H1 (cell line): Measurements from ENCODE around the gene TNFRSF18. TPM values are rescaled to one million over a fixed set of nuclear protein-coding genes. Genes with fewer than 3 reads are reported as not detected.

ENCODE experiments used
- CTCF ChIA-PET: fragments of 300-600 bp; sonication (Branson Sonifier 250); formaldehyde crosslinking; loops from one replicate; lab custom pipeline; 2021; ENCODE audit not compliant: partially characterized antibody; lab: Charles Lee
- POLR2A ChIA-PET: fragments of 300-600 bp; sonication (Branson Sonifier 250); formaldehyde crosslinking; loops from one replicate; lab custom pipeline; 2021; ENCODE audit warnings: inconsistent platforms; ENCODE audit not compliant: partially characterized antibody; lab: Charles Lee
- DNase-seq, 2 experiments: peaks; one replicate each; pipeline versions ENCODE4 v3.0.0 to v3.0.0-alpha.2; 2010 to 2022; ENCODE audit warnings: low spot score in 2 of 2, low read depth in 1 of 2, mixed read lengths in 1 of 2
- FAIRE-seq: peaks from 2 replicates; lab custom pipeline; 2011; peaks lifted over from hg19 to GRCh38; lab: Jason Lieb, UNC
- H2AFZ ChIP-seq: 2 replicates; pipeline ENCODE4 v1.8.1; 2012; ENCODE audit warnings: low read length, inconsistent platforms
- H2AK5ac ChIP-seq: 2 replicates; pipeline ENCODE4 v1.6.1; 2013; ENCODE audit warnings: low read depth, low read length
- H2BK120ac ChIP-seq: replicated peaks from 2 replicates; pipeline ENCODE3; 2013; ENCODE audit warnings: low read depth, low read length, inconsistent platforms
- H2BK12ac ChIP-seq: 2 replicates; pipeline ENCODE4 v1.6.1; 2013; ENCODE audit warnings: low read depth, low read length
- H2BK15ac ChIP-seq: 2 replicates; pipeline ENCODE4 v1.6.1; 2013; ENCODE audit warnings: low read length
- H2BK20ac ChIP-seq: 2 replicates; pipeline ENCODE4 v1.6.1; 2013; ENCODE audit warnings: low read length
- H2BK5ac ChIP-seq: 2 replicates; pipeline ENCODE4 v1.6.1; 2013; ENCODE audit warnings: low read depth, low read length
- H3K14ac ChIP-seq: 2 replicates; pipeline ENCODE4 v1.6.1; 2013; ENCODE audit warnings: inconsistent platforms; ENCODE audit not compliant: insufficient read length
- H3K18ac ChIP-seq: 2 replicates; pipeline ENCODE4 v1.6.1; 2013; ENCODE audit warnings: low read length; ENCODE audit errors: extremely low read depth
- H3K23ac ChIP-seq: 2 replicates; pipeline ENCODE4 v1.6.1; 2013; ENCODE audit warnings: inconsistent platforms; ENCODE audit not compliant: insufficient read length
- H3K23me2 ChIP-seq: 2 replicates; pipeline ENCODE4 v1.6.1; 2013; ENCODE audit warnings: low read depth, low read length
- H3K27ac ChIP-seq: 2 replicates; pipeline ENCODE4 v1.6.1; 2011; ENCODE audit warnings: low read depth, low read length, inconsistent platforms
- H3K27me3 ChIP-seq, 4 experiments: replicated peaks in 1 of 4; 1 replicate in 1 of 4; 2 replicates in 3 of 4; pipeline versions ENCODE4 v1.6.1 to v1.8.1; 2011 to 2013; ENCODE audit warnings: low read length in 3 of 4, mild to moderate bottlenecking in 3 of 4, inconsistent platforms in 2 of 4, mixed read lengths in 2 of 4, moderate library complexity in 1 of 4; ENCODE audit not compliant: control insufficient read depth in 3 of 4, insufficient read depth in 3 of 4; ENCODE audit errors: extremely low read depth in 1 of 4
- H3K36me3 ChIP-seq, 4 experiments: 2 replicates each; pipeline versions ENCODE4 v1.6.1 to v1.8.1; 2011 to 2013; ENCODE audit warnings: mild to moderate bottlenecking in 4 of 4, low read length in 3 of 4, moderate library complexity in 2 of 4, control low read depth in 1 of 4, inconsistent platforms in 1 of 4; ENCODE audit not compliant: insufficient read depth in 4 of 4, control insufficient read depth in 2 of 4
- H3K4ac ChIP-seq: replicated peaks from 2 replicates; pipeline ENCODE3; 2013; ENCODE audit warnings: low read length, low read depth, mixed read lengths, inconsistent platforms; ENCODE audit not compliant: insufficient read length
- H3K4me1 ChIP-seq, 4 experiments: replicated peaks in 1 of 4; 1 replicate in 1 of 4; 2 replicates in 3 of 4; pipeline versions ENCODE4 v1.6.1 to v1.8.1; 2011 to 2013; ENCODE audit warnings: low read length in 3 of 4, inconsistent platforms in 2 of 4, mixed read lengths in 1 of 4; ENCODE audit not compliant: insufficient read depth in 4 of 4, control insufficient read depth in 3 of 4
- H3K4me2 ChIP-seq, 2 experiments: 2 replicates each; pipeline versions ENCODE4 v1.6.1 to v1.8.1; 2011 to 2013; ENCODE audit warnings: low read depth in 2 of 2, low read length in 2 of 2, control low read depth in 1 of 2, inconsistent platforms in 1 of 2, mild to moderate bottlenecking in 1 of 2; ENCODE audit not compliant: insufficient read depth in 1 of 2
- H3K4me3 ChIP-seq, 4 experiments: fragments of 200-600, 300-600 bp in 1 of 4; sonication (generic), shearing (Covaris generic), sonication (Bioruptor Twin) in 1 of 4; 2 replicates each; pipeline versions ENCODE4 v1.5.1 to v1.8.1; 2011 to 2016; ENCODE audit warnings: low read length in 4 of 4, low read depth in 3 of 4, control low read depth in 2 of 4, inconsistent platforms in 2 of 4, mild to moderate bottlenecking in 2 of 4, mixed read lengths in 1 of 4, moderate library complexity in 1 of 4; ENCODE audit not compliant: insufficient read depth in 2 of 4; ENCODE audit errors: extremely low read depth in 1 of 4
- H3K56ac ChIP-seq: replicated peaks from 2 replicates; pipeline ENCODE3; 2013; ENCODE audit warnings: low read depth, mild to moderate bottlenecking, mixed read lengths, low read length, inconsistent platforms; ENCODE audit not compliant: insufficient read length
- H3K79me1 ChIP-seq: 2 replicates; pipeline ENCODE4 v1.6.1; 2013; ENCODE audit warnings: low read depth, low read length, control low read depth
- H3K79me2 ChIP-seq, 2 experiments: 2 replicates each; pipeline versions ENCODE4 v1.6.1 to v1.8.1; 2012 to 2013; ENCODE audit warnings: low read length in 2 of 2, mild to moderate bottlenecking in 2 of 2, inconsistent platforms in 1 of 2; ENCODE audit not compliant: insufficient read depth in 2 of 2, control insufficient read depth in 1 of 2
- H3K9ac ChIP-seq, 4 experiments: replicated peaks in 1 of 4; 1 replicate in 1 of 4; 2 replicates in 3 of 4; pipeline versions ENCODE4 v1.6.1 to v1.8.1; 2011 to 2013; ENCODE audit warnings: low read depth in 3 of 4, low read length in 3 of 4, control low read depth in 2 of 4, mild to moderate bottlenecking in 2 of 4, moderate library complexity in 2 of 4, inconsistent platforms in 1 of 4; ENCODE audit errors: extremely low read depth in 1 of 4
- H3K9me3 ChIP-seq, 2 experiments: 2 replicates each; pipeline versions ENCODE4 v1.6.1 to v1.8.1; 2012 to 2013; ENCODE audit warnings: mild to moderate bottlenecking in 2 of 2, moderate library complexity in 2 of 2, control low read depth in 1 of 2, inconsistent platforms in 1 of 2, low read depth in 1 of 2, low read length in 1 of 2, mixed read lengths in 1 of 2; ENCODE audit not compliant: insufficient read depth in 2 of 2
- H4K20me1 ChIP-seq, 2 experiments: replicated peaks in 1 of 2; 2 replicates each; pipeline versions ENCODE3 to v1.8.1; 2011 to 2013; ENCODE audit warnings: inconsistent platforms in 2 of 2, low read length in 2 of 2, mild to moderate bottlenecking in 1 of 2; ENCODE audit not compliant: insufficient read depth in 2 of 2, control insufficient read depth in 1 of 2
- H4K5ac ChIP-seq: 2 replicates; pipeline ENCODE4 v1.6.1; 2013; ENCODE audit warnings: low read length, low read depth, mixed read lengths, inconsistent platforms; ENCODE audit not compliant: insufficient read length
- H4K8ac ChIP-seq: 2 replicates; pipeline ENCODE4 v1.8.0; 2013; ENCODE audit warnings: mild to moderate bottlenecking, moderate library complexity, low read length, inconsistent platforms; ENCODE audit not compliant: insufficient read depth; ENCODE audit errors: extremely low read depth
- H4K91ac ChIP-seq: replicated peaks from 2 replicates; pipeline ENCODE3; 2013; ENCODE audit warnings: low read length, mixed read lengths, inconsistent platforms; ENCODE audit not compliant: insufficient read length
- BRCA1 ChIP-seq: IDR thresholded peaks from 2 replicates; pipeline ENCODE4 v1.6.1; 2012; ENCODE audit warnings: low read depth, low read length, improper control_type of control experiment
- CTBP2 ChIP-seq: IDR thresholded peaks from 2 replicates; pipeline ENCODE4 v1.7.0; 2011; ENCODE audit warnings: borderline replicate concordance, mild to moderate bottlenecking, moderate library complexity, mixed read lengths, low read length; ENCODE audit not compliant: insufficient read depth, insufficient read length
- EZH2 ChIP-seq: fragments of 200-600 bp; sonication (generic); IDR thresholded peaks from 2 replicates; pipeline ENCODE4 v1.7.1; 2012; ENCODE audit warnings: low read depth, mild to moderate bottlenecking, moderate library complexity, low read length, inconsistent platforms; ENCODE audit not compliant: severe bottlenecking
- MAX ChIP-seq: IDR thresholded peaks from 2 replicates; pipeline ENCODE4 v1.6.1; 2012; ENCODE audit warnings: inconsistent platforms
- NANOG ChIP-seq: IDR thresholded peaks from 2 replicates; pipeline ENCODE4 v1.6.1; 2011; ENCODE audit warnings: low read length, low read depth, mild to moderate bottlenecking, inconsistent platforms; ENCODE audit not compliant: insufficient read depth, poor library complexity, severe bottlenecking
- SIRT6 ChIP-seq: IDR thresholded peaks from one replicate; pipeline ENCODE4 v1.7.1; 2012; ENCODE audit warnings: low read length, inconsistent platforms
- WGBS, 2 experiments: shearing (Covaris generic) in 1 of 2; methylation state at CpG; one replicate each; pipeline versions ENCODE4 v1.1.6 to v1.1.7; 2013 to 2015; ENCODE audit warnings: low lambda C conversion rate in 2 of 2, mixed read lengths in 2 of 2, inconsistent platforms in 1 of 2, low coverage in 1 of 2, missing lambda C conversion rate in 1 of 2; ENCODE audit not compliant: insufficient replicate concordance in 2 of 2, insufficient coverage in 1 of 2, insufficient read length in 1 of 2; ENCODE audit errors: extremely low coverage in 1 of 2, missing lambda C conversion rate in 1 of 2; 5-methylcytosine and 5-hydroxymethylcytosine counted together
- polyA plus RNA-seq, 7 experiments: library from polyadenylated mRNA; depleted of rRNA in 3 of 7; stranded (reverse) in 5 of 7; unstranded in 2 of 7; fragments of >200 nt in 5 of 7; fragments of 200-250 nt in 2 of 7; gene quantifications; 1 replicate in 5 of 7; 2 replicates in 1 of 7; 4 replicates in 1 of 7; pipeline versions ENCODE4 v1.2.1 to v1.2.3, GENCODE V29; 2011 to 2013; ENCODE audit warnings: missing spikeins in 2 of 7, mixed read lengths in 2 of 7
- total RNA-seq: library from RNA; stranded (reverse); fragmentation: NEBNext Ultra II Directional; extraction: Animal tissue kit (Norgen Biotek cat#: 25700); gene quantifications from 2 replicates; pipeline ENCODE4 v1.2.1, GENCODE V29; 2021

TNFRSF18 gene
- total and polyA plus RNA-seq, 2 of the 8 experiments (the other 6 are each of a cell fraction or from before 2014, with no cell fraction given), result 1.5 to 2.5 TPM

- no peaks in the 10 kb centered on the region for H3K36me3 ChIP-seq
- peaks cover 4 to 5% of the 10 kb centered on the region in 2 experiments; a peak in 1 of 4 replicates for H3K9me3 ChIP-seq
- POLR2A ChIA-PET, result no interaction called here
- H4K91ac ChIP-seq, result no peak overlapping the region
- H3K9ac ChIP-seq, result no peak overlapping the region
- H2BK120ac ChIP-seq, result no peak overlapping the region
- DNase-seq (peak in 1 of 2 experiments; percentile 49), FAIRE-seq (no peak)
- no peaks in the 10 kb centered on the region for H3K79me1 ChIP-seq
- no peaks in the 10 kb centered on the region for H3K79me2 ChIP-seq
- H4K20me1 ChIP-seq, result peaks cover 0 to 1% of the 10 kb centered on the region in 2 experiments
- peaks cover 0 to 23% (median 11%) of the 10 kb centered on the region in 4 experiments; a peak in 6 of 7 replicates for H3K4me1 ChIP-seq
- CTCF ChIA-PET, result interaction anchor here (1.2 to 1.8 kb wide), 3 partner anchors 23 to 48 kb away, joined by 3 to 8 read pairs (median 5); no protein-coding TSS in a partner anchor
- H2AFZ ChIP-seq, result no peak overlapping the region
- H2AK5ac ChIP-seq, result no peak overlapping the region
- H3K56ac ChIP-seq, result no peak overlapping the region
- no peak overlapping the region for H3K14ac ChIP-seq
- no peak overlapping the region for H3K4ac ChIP-seq
- no peak overlapping the region for H3K23ac ChIP-seq
- 0 out of 2 replicates have a peak overlapping the region, but pooled peaks have one; percentile 31 for H4K8ac ChIP-seq
- 80% methylated on average over 3 of the region's 12 CpGs; no CpG with 5 or more reads in 1 of the 2 experiments for WGBS, 2 experiments
- H2BK5ac ChIP-seq, result no peak overlapping the region
- H2BK20ac ChIP-seq, result no peak overlapping the region
- H3K27ac ChIP-seq, result no peak overlapping the region
- H3K27me3 ChIP-seq, result peaks cover 0 to 8% (median 6%) of the 10 kb centered on the region in 4 experiments; a peak in 4 of 7 replicates
- H4K5ac ChIP-seq, result no peak overlapping the region
- no peak overlapping the region for H2BK15ac ChIP-seq
- 0 out of 2 replicates have a peak overlapping the region, but pooled peaks have one; percentile 17 for H2BK12ac ChIP-seq
- no peak overlapping the region for H3K4me2 ChIP-seq
- no peak overlapping the region for H3K18ac ChIP-seq
- no peaks in the 10 kb centered on the region for H3K23me2 ChIP-seq
- no peak overlapping the region for H3K4me3 ChIP-seq
- no peak for TF ChIP-seq MAX
- TF ChIP-seq BRCA1, result no peak
- TF ChIP-seq SIRT6, result no peak
- TF ChIP-seq EZH2, result no peak
- TF ChIP-seq NANOG, result no peak
- no peak for TF ChIP-seq CTBP2
Observed at GRCh38 chr1:1171161-1171545, 35.2 kb downstream of the TNFRSF18 start.
